HG02571 (cell line): ENCODE measurements around the gene PROB1.
A peak's percentile ranks its signal among the peaks of the same experiment; 100 is the strongest.

Source experiments
- ATAC-seq: cut with Tn5 transposase; IDR thresholded peaks from one replicate; pipeline ENCODE4 v1.9.1; 2021; ENCODE audit warnings: mild to moderate bottlenecking, moderate library complexity; ENCODE audit not compliant: unreplicated experiment

Gene PROB1

DNA sequence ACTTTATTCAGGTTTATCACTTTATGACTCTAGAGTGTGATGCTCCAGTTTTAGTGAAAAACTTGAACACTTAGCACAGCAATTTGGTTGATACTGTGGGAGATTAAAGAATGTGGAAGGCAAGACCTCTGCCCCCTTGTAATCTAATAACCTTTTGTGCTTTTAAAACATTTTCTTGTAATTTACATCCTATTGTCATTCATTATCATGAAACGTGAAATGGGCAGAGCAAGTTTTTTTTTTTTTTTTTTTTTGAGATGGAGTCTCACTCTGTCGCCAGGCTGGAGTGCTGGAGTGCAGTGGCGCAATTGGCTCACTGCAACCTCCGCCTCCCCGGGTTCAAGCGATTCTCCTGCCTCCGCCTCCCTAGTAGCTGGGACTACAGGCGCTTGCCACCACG is 51.4 kb downstream of the PROB1 start:
- ATAC-seq = no peak

DNA sequence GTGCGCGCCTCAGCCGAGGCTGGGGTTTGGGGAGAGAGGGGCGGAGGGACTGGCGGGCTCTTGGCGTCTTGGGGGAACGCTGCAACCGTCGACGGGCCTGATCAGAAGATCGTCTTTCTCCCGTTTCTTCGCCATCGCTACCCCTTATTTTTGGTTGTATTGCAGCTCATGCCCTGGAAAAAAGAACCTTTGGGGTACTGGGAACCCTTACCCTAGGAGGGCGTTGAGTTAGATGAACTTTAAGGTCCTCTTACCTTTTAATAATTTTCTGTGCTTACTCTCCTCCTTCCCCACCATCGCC is 52.5 kb downstream of the PROB1 start:
- ATAC-seq = no peak

DNA sequence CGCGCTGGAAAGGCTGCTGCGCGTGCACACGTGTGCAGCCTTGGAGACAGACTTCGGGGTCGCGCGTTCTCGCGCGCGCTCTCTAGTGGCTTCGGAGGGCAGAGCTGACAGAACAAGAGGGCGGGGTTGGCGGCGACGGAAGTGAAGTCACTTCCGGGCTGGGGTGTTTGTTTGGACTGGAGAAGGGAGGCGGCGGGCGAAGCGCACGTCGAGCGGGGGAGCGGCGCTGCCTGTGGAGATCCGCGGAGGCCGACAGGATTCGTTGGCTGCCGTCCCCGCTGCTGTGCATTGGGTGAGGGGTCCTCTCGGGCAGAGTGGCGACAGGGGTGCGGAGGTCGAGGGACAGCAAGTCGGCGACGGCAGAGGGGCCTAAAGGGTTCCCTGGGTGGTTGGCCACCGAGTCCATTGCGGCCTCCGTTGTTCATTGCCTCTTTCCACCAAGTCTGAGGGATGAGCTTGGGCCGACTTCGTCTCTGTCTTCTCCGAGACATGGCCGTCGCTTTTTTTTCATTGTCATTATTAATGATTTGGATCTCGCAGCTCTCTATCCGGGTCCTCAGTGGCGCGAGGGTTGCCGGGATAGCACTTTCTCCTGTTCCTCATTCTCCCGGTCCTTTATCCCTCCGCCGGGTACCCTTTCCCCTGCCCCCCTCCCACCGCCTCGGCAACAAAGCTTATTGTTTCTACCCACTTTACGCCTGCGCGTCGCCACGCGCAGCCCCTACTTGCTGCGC is 53.0 kb downstream of the PROB1 start, which contains the start of gene PAIP2:
Gene PAIP2 (plus strand): TSS at position 166 of the 734 bp plus-strand sequence. CDS start 21,931 bp downstream, outside the sequence.
- ATAC-seq = peak; percentile 84

DNA sequence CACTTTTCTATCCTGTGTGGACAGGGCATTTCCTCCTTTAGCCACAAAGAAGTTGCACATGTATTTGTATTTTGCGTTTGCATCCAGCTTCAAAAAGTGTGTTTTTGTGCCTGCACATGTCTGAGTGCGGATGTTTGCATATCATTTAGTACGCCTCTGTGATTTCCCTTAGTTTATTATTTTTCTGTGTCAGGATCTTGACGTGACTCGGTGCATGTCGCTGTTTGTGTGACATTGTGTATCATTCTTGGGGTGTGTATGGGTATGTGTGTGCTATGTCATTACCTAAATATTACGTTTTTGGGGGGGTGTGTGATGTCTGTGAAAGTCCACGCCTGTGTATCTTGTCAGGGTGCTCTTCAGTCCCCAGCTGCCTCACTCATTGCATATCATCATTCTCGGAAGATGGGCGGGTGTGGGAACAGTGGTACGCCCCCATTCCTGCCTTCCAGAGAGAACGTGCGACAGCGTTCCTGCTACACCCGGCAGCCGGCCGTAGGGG is 53.7 kb downstream of the PROB1 start:
- peak; percentile 15 for ATAC-seq
